Liver (tissue), 3 donors: ENCODE measurements around the gene SMOC2.

Experiments
- EGR1 ChIP-seq, 2 donors: IDR thresholded peaks; 2 replicates each; pipeline ENCODE4 v1.6.1; 2016 to 2018; ENCODE audit warnings: antibody characterized with exemption in 2 of 2, low read depth in 2 of 2
- FOXA1 ChIP-seq: IDR thresholded peaks from 2 replicates; pipeline ENCODE4 v1.6.1; 2016; ENCODE audit warnings: antibody characterized with exemption
- FOXA2 ChIP-seq: IDR thresholded peaks from 2 replicates; pipeline ENCODE4 v1.6.1; 2016; ENCODE audit warnings: antibody characterized with exemption
- GABPA ChIP-seq, 2 donors: IDR thresholded peaks in 1 of 2; conservative IDR thresholded peaks in 1 of 2; 2 replicates each; pipeline ENCODE4 v1.6.1; 2016; ENCODE audit warnings: antibody characterized with exemption in 2 of 2, mild to moderate bottlenecking in 1 of 2, moderate library complexity in 1 of 2
- HNF4A ChIP-seq, 2 donors: conservative IDR thresholded peaks; 2 replicates each; pipeline ENCODE4 v1.6.1; 2016; ENCODE audit warnings: antibody characterized with exemption in 2 of 2, mild to moderate bottlenecking in 2 of 2
- JUND ChIP-seq, 2 donors: IDR thresholded peaks; 2 replicates each; pipeline ENCODE4 v1.6.1; 2016; ENCODE audit warnings: antibody characterized with exemption in 2 of 2
- RAD21 ChIP-seq, 2 donors: IDR thresholded peaks; 2 replicates each; pipeline ENCODE4 v1.6.1; 2016; ENCODE audit warnings: antibody characterized with exemption in 2 of 2, mild to moderate bottlenecking in 2 of 2
- RXRA ChIP-seq, 2 donors: IDR thresholded peaks; 2 replicates each; pipeline ENCODE4 v1.6.1; 2017 to 2018; ENCODE audit warnings: antibody characterized with exemption in 2 of 2, mild to moderate bottlenecking in 1 of 2
- SP1 ChIP-seq: IDR thresholded peaks from 2 replicates; pipeline ENCODE4 v1.6.1; 2018; ENCODE audit warnings: antibody characterized with exemption, mild to moderate bottlenecking
- YY1 ChIP-seq: IDR thresholded peaks from 2 replicates; pipeline ENCODE4 v1.6.1; 2016; ENCODE audit warnings: antibody characterized with exemption, mild to moderate bottlenecking
- TF ChIP-seq, protein P1 (sequence below): IDR thresholded peaks from 2 replicates; pipeline ENCODE4 v1.6.1; 2016; ENCODE audit warnings: antibody characterized with exemption, mild to moderate bottlenecking
- TF ChIP-seq, protein P2 (sequence below): fragments of 150-350 bp; IDR thresholded peaks from 2 replicates; pipeline ENCODE4 v1.5.1; 2017; ENCODE audit warnings: improper control_type of control experiment, low read depth, low read length; ENCODE audit not compliant: missing input control
- TF ChIP-seq, protein P3 (sequence below): IDR thresholded peaks from 2 replicates; pipeline ENCODE4 v1.6.1; 2016; ENCODE audit warnings: antibody characterized with exemption
- TF ChIP-seq, protein P4 (sequence below): IDR thresholded peaks from 2 replicates; pipeline ENCODE4 v1.6.1; 2016; ENCODE audit warnings: antibody characterized with exemption
- donor health status: healthy.
- donor health status: healthy.

DNA sequence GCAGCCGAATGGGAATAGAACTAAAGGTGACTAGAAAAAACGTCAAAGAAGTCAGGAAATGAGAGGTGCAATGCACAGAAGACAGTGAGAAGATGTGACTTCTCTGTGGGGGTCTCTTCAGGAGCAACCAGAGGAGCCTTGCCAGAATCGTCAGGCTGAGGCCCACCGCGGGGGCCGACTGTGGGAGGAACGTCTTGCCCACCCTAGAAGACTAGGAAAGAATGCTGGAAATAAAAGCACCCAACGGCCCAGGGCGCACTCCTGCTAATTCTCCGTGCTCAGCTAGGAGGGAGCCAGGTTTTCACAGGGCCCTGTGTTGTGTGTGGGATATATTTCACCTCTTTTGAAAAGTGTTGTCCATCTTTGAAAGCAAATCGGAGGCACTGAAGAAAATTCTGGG lies 129.2 kb downstream of the SMOC2 start:
- TF ChIP-seq, protein P1, sequence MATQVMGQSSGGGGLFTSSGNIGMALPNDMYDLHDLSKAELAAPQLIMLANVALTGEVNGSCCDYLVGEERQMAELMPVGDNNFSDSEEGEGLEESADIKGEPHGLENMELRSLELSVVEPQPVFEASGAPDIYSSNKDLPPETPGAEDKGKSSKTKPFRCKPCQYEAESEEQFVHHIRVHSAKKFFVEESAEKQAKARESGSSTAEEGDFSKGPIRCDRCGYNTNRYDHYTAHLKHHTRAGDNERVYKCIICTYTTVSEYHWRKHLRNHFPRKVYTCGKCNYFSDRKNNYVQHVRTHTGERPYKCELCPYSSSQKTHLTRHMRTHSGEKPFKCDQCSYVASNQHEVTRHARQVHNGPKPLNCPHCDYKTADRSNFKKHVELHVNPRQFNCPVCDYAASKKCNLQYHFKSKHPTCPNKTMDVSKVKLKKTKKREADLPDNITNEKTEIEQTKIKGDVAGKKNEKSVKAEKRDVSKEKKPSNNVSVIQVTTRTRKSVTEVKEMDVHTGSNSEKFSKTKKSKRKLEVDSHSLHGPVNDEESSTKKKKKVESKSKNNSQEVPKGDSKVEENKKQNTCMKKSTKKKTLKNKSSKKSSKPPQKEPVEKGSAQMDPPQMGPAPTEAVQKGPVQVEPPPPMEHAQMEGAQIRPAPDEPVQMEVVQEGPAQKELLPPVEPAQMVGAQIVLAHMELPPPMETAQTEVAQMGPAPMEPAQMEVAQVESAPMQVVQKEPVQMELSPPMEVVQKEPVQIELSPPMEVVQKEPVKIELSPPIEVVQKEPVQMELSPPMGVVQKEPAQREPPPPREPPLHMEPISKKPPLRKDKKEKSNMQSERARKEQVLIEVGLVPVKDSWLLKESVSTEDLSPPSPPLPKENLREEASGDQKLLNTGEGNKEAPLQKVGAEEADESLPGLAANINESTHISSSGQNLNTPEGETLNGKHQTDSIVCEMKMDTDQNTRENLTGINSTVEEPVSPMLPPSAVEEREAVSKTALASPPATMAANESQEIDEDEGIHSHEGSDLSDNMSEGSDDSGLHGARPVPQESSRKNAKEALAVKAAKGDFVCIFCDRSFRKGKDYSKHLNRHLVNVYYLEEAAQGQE = no peak
- TF ChIP-seq, protein P2, sequence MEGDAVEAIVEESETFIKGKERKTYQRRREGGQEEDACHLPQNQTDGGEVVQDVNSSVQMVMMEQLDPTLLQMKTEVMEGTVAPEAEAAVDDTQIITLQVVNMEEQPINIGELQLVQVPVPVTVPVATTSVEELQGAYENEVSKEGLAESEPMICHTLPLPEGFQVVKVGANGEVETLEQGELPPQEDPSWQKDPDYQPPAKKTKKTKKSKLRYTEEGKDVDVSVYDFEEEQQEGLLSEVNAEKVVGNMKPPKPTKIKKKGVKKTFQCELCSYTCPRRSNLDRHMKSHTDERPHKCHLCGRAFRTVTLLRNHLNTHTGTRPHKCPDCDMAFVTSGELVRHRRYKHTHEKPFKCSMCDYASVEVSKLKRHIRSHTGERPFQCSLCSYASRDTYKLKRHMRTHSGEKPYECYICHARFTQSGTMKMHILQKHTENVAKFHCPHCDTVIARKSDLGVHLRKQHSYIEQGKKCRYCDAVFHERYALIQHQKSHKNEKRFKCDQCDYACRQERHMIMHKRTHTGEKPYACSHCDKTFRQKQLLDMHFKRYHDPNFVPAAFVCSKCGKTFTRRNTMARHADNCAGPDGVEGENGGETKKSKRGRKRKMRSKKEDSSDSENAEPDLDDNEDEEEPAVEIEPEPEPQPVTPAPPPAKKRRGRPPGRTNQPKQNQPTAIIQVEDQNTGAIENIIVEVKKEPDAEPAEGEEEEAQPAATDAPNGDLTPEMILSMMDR = no peak
- TF ChIP-seq FOXA2 (no peak), RAD21 (IDR thresholded peaks at IDR 0.05) (no peak), EGR1 (IDR thresholded peaks at IDR 0.05; ENCODE audit: low read depth in 2 of 2) (no peak), GABPA (IDR thresholded peaks at IDR 0.05 in 1 of 2, conservative IDR thresholded peaks at IDR 0.05 in 1 of 2) (no peak), RXRA (IDR thresholded peaks at IDR 0.05) (no peak), JUND (IDR thresholded peaks at IDR 0.05) (no peak), SP1 (no peak), YY1 (no peak), FOXA1 (no peak), HNF4A (conservative IDR thresholded peaks at IDR 0.05) (no peak)
- TF ChIP-seq, protein P3, sequence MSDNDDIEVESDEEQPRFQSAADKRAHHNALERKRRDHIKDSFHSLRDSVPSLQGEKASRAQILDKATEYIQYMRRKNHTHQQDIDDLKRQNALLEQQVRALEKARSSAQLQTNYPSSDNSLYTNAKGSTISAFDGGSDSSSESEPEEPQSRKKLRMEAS = no peak
- TF ChIP-seq, protein P4, sequence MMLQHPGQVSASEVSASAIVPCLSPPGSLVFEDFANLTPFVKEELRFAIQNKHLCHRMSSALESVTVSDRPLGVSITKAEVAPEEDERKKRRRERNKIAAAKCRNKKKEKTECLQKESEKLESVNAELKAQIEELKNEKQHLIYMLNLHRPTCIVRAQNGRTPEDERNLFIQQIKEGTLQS = no peak
